Measurements from ENCODE around the gene TP53I13.

DNA sequence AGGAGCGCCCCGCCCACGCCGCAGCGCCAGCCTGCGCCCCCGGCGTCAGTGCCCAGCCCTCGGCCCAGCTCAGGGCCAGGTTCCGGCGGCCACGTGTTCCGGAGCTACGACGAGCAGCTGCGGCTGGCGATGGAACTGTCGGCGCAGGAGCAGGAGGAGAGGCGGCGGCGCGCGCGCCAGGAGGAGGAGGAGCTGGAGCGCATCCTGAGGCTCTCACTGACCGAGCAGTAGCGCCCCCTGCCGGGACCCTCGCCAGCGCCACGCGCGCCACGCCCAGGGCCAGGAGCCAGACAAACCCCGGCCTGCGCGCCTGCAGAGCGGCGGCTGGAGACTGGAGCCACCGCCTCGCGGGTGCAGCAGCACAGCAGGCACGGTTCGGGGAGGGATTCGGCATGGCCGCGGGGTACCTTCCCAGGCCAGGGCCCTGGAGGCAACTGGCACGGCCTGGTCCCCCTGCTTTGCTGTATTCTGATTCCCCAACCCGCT, 44.9 kb downstream of the TP53I13 start:
- TF ChIP-seq YY1 (IDR thresholded peaks at IDR 0.05; ENCODE audit: insufficient read depth, insufficient replicate concordance, low read depth, low read length), result peak; percentile 51
- TF ChIP-seq ZNF263 (CRISPR knock-in tag; IDR thresholded peaks at IDR 0.05), result peak; percentile 85
- TF ChIP-seq, protein P1, sequence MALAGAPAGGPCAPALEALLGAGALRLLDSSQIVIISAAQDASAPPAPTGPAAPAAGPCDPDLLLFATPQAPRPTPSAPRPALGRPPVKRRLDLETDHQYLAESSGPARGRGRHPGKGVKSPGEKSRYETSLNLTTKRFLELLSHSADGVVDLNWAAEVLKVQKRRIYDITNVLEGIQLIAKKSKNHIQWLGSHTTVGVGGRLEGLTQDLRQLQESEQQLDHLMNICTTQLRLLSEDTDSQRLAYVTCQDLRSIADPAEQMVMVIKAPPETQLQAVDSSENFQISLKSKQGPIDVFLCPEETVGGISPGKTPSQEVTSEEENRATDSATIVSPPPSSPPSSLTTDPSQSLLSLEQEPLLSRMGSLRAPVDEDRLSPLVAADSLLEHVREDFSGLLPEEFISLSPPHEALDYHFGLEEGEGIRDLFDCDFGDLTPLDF (CRISPR knock-in tag; IDR thresholded peaks at IDR 0.05), result peak; percentile 50; the same call in 1 of the 2 replicates
- no peak for TF ChIP-seq FOXA1 (IDR thresholded peaks at IDR 0.05)
- TF ChIP-seq FOXA1 (CRISPR knock-in tag; IDR thresholded peaks at IDR 0.05), result no peak
- TF ChIP-seq, protein P2, sequence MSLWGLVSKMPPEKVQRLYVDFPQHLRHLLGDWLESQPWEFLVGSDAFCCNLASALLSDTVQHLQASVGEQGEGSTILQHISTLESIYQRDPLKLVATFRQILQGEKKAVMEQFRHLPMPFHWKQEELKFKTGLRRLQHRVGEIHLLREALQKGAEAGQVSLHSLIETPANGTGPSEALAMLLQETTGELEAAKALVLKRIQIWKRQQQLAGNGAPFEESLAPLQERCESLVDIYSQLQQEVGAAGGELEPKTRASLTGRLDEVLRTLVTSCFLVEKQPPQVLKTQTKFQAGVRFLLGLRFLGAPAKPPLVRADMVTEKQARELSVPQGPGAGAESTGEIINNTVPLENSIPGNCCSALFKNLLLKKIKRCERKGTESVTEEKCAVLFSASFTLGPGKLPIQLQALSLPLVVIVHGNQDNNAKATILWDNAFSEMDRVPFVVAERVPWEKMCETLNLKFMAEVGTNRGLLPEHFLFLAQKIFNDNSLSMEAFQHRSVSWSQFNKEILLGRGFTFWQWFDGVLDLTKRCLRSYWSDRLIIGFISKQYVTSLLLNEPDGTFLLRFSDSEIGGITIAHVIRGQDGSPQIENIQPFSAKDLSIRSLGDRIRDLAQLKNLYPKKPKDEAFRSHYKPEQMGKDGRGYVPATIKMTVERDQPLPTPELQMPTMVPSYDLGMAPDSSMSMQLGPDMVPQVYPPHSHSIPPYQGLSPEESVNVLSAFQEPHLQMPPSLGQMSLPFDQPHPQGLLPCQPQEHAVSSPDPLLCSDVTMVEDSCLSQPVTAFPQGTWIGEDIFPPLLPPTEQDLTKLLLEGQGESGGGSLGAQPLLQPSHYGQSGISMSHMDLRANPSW (CRISPR knock-in tag; IDR thresholded peaks at IDR 0.05; ENCODE audit: borderline replicate concordance), result no peak

Measured in HepG2 (cell line).